Thyroid gland (tissue), 4 donors: Measurements from ENCODE around the gene SLC22A1. TPM values are rescaled to one million over a fixed set of nuclear protein-coding genes. Genes with fewer than 3 reads are reported as not detected.

ENCODE experiments used
- DNase-seq, 2 donors: peaks; one replicate each; pipeline ENCODE4 v3.0.0-alpha.2; 2019
- H3K27ac ChIP-seq, 3 donors: fragments of 200-600 bp; sonication (generic); 1 replicate in 2 of 3; 2 replicates in 1 of 3; pipeline ENCODE4 v1.5.1; 2016 to 2019; ENCODE audit warnings: mild to moderate bottlenecking in 1 of 3, moderate library complexity in 1 of 3
- H3K27me3 ChIP-seq: fragments of 200-600 bp; sonication (generic); one replicate; pipeline ENCODE4 v1.5.1; 2019
- H3K36me3 ChIP-seq, 2 donors: fragments of 200-600 bp; sonication (generic); one replicate each; pipeline ENCODE4 v1.5.1; 2016 to 2019
- H3K4me1 ChIP-seq, 2 donors: fragments of 200-600 bp; sonication (generic); one replicate each; pipeline ENCODE4 v1.5.1; 2017 to 2019
- H3K4me3 ChIP-seq, 3 donors: fragments of 200-600 bp; sonication (generic); replicated peaks in 1 of 3; 1 replicate in 2 of 3; 2 replicates in 1 of 3; pipeline ENCODE4 v1.5.1; 2016; ENCODE audit warnings: mild to moderate bottlenecking in 1 of 3
- H3K9me3 ChIP-seq: fragments of 200-600 bp; sonication (generic); one replicate; pipeline ENCODE4 v1.5.1; 2017
- POLR2A ChIP-seq, 2 donors: fragments of 450-650 bp; IDR thresholded peaks; one replicate each; pipeline ENCODE4 v1.6.1; 2017; ENCODE audit warnings: antibody characterized with exemption in 2 of 2, mild to moderate bottlenecking in 2 of 2, moderate library complexity in 1 of 2
- WGBS, 2 donors: methylation state at CpG; one replicate each; pipeline ENCODE4 v1.1.5; 2017; 5-methylcytosine and 5-hydroxymethylcytosine counted together
- intact Hi-C: fragments of 100-400 bp; cut with DNase I; formaldehyde crosslinking; loops from one replicate; pipeline ENCODE4 v1.15.1; 2023
- total RNA-seq, 4 donors: library from RNA; depleted of rRNA; stranded (reverse); fragments of >200 nt; gene quantifications; one replicate each; pipeline ENCODE4 v1.2.3, GENCODE V29; 2016
- TF ChIP-seq, protein P1 (sequence below), 6 experiments: fragments of 200-600 bp in 3 of 6; fragments of 450-650 bp in 3 of 6; sonication (generic) in 3 of 6; IDR thresholded peaks; one replicate each; pipeline ENCODE4 v1.5.1; 2016 to 2019; ENCODE audit warnings: antibody characterized with exemption in 6 of 6, mild to moderate bottlenecking in 2 of 6, inconsistent platforms in 1 of 6, moderate library complexity in 1 of 6

Gene SLC22A1
- total RNA-seq, 4 donors from 2014 or later, result 2.0 to 4.8 (median 3.7) TPM

DNA sequence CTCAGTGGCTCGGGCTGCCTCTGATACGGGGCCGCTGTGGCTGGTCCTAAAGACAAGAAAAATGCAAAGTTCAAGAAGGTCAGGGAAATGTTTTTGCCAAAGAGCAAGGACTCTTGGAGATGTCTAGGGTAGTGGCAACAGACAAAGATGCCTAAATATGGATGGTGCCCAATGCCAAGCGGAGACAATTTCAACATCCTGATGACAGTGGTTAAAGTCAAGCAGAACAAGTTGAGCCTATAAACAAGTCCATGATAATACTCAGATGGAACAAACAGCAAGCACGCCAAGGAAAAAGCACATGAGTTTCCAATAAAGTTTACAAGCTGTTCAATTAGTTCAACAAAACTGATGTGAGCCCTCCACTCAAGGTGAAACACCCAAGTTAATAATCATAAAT lies 51.1 kb downstream of the SLC22A1 start:
- no peak overlapping the region for H3K4me3 ChIP-seq
- H3K36me3 ChIP-seq, result no peaks in the 10 kb centered on the region
- TF ChIP-seq, protein P1, sequence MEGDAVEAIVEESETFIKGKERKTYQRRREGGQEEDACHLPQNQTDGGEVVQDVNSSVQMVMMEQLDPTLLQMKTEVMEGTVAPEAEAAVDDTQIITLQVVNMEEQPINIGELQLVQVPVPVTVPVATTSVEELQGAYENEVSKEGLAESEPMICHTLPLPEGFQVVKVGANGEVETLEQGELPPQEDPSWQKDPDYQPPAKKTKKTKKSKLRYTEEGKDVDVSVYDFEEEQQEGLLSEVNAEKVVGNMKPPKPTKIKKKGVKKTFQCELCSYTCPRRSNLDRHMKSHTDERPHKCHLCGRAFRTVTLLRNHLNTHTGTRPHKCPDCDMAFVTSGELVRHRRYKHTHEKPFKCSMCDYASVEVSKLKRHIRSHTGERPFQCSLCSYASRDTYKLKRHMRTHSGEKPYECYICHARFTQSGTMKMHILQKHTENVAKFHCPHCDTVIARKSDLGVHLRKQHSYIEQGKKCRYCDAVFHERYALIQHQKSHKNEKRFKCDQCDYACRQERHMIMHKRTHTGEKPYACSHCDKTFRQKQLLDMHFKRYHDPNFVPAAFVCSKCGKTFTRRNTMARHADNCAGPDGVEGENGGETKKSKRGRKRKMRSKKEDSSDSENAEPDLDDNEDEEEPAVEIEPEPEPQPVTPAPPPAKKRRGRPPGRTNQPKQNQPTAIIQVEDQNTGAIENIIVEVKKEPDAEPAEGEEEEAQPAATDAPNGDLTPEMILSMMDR (IDR thresholded peaks at IDR 0.05), result no peak
- TF ChIP-seq POLR2A (IDR thresholded peaks at IDR 0.05), result no peak
- H3K27me3 ChIP-seq, result no peaks in the 10 kb centered on the region
- intact Hi-C loops, result no loop called here
- no peaks in the 10 kb centered on the region for H3K9me3 ChIP-seq
- DNase-seq, result no peak
- no peaks in the 10 kb centered on the region for H3K4me1 ChIP-seq
- WGBS, 2 donors, result 91 to 96% methylated on average over 5 of the region's 5 CpGs
- no peak overlapping the region for H3K27ac ChIP-seq

GRCh38 chr6:160173806-160174527 lies 52.4 kb downstream of the SLC22A1 start:
- Histone ChIP-seq H3K9me3 (no peaks in the 10 kb centered on the region), H3K27me3 (no peaks in the 10 kb centered on the region), H3K4me1 (no peaks in the 10 kb centered on the region), H3K27ac (no peak overlapping the region), H3K36me3 (no peaks in the 10 kb centered on the region), H3K4me3 (no peak overlapping the region)
- no peak for DNase-seq
- TF ChIP-seq POLR2A (IDR thresholded peaks at IDR 0.05), result no peak
- TF ChIP-seq, protein P1 (IDR thresholded peaks at IDR 0.05), result no peak
- intact Hi-C loops, result no loop called here
- WGBS, 2 donors, result 59 to 63% methylated on average over 9 of the region's 9 CpGs

DNA sequence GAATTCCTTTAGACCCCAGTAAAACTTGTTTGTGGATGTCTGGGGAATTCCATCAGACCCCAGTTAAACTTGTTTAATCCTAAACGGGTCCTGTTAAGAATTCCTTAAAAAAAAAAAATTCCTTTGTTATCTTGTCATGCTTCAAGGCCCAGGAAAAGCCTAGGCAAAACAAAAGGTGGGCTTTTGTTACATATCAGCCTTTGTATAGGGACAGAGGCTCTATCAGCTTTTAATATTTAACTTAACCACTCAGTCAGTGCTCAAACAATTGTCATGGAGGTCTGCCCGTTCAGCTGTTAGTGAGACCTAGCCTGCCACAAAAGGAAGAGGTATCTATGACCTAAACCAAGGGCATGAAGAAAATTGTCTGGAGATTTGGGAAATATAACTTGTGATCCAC lies 53.1 kb downstream of the SLC22A1 start:
- H3K27ac ChIP-seq, result no peak overlapping the region
- no peaks in the 10 kb centered on the region for H3K9me3 ChIP-seq
- no peaks in the 10 kb centered on the region for H3K4me1 ChIP-seq
- WGBS, 2 donors, result 44% methylated on average over 2 of the region's 2 CpGs
- H3K36me3 ChIP-seq, result no peaks in the 10 kb centered on the region
- intact Hi-C loops, result no loop called here
- no peak for TF ChIP-seq POLR2A (IDR thresholded peaks at IDR 0.05)
- TF ChIP-seq, protein P1 (IDR thresholded peaks at IDR 0.05), result no peak
- no peak for DNase-seq
- no peak overlapping the region for H3K4me3 ChIP-seq
- no peaks in the 10 kb centered on the region for H3K27me3 ChIP-seq

DNA sequence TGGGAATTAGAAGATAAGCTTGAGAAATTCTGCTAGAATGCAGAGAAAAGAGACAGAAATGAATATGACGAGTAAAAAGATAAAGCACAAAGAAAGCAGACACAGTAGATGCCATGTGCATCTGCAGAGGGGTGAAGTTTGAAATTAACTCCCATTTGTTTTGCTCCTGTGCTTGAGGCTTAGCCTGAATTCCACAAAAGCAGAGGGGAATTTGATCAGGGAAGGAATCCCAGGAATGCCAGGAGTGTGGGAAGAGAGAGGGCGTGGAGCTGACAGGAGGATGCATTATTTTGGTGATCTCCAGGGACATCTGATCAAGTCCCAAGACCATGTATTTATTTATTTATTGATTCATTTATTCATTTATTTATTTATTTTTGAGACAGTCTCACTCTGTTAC lies 55.6 kb downstream of the SLC22A1 start:
- intact Hi-C loops, result no loop called here
- Histone ChIP-seq H3K36me3 (no peaks in the 10 kb centered on the region), H3K27me3 (no peaks in the 10 kb centered on the region), H3K4me1 (no peaks in the 10 kb centered on the region), H3K9me3 (no peaks in the 10 kb centered on the region), H3K27ac (no peak overlapping the region), H3K4me3 (no peak overlapping the region)
- DNase-seq, result no peak
- 45 to 59% methylated on average over 2 of the region's 2 CpGs for WGBS, 2 donors
- TF ChIP-seq, protein P1 (IDR thresholded peaks at IDR 0.05), result no peak
- TF ChIP-seq POLR2A (IDR thresholded peaks at IDR 0.05), result no peak

DNA sequence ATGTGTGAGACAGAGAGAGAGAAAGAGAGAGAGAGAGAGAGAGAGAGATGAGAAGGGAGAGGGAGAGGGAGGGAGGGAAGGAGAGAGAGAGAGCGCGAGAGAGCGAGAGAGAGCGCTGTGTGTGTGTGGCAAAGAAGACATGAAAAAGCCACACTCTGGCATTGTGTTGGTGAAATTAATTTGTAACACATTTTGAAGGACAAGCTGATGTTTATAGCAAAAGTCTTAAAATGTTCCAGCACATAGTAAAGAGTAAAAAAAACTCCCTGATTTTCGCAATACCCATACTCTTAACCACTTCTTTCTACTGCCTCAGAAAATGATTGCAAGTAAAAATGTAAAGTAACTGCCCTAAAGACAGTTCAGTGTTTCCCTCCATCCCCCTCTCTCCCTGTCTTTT lies 56.7 kb downstream of the SLC22A1 start:
- Histone ChIP-seq H3K36me3 (no peaks in the 10 kb centered on the region), H3K9me3 (no peaks in the 10 kb centered on the region), H3K4me1 (no peaks in the 10 kb centered on the region), H3K27me3 (no peaks in the 10 kb centered on the region), H3K4me3 (no peak overlapping the region), H3K27ac (no peak overlapping the region)
- TF ChIP-seq, protein P1 (IDR thresholded peaks at IDR 0.05), result no peak
- TF ChIP-seq POLR2A (IDR thresholded peaks at IDR 0.05), result no peak
- intact Hi-C loops, result no loop called here
- WGBS, 2 donors, result 80 to 84% methylated on average over 5 of the region's 5 CpGs
- no peak for DNase-seq
